Esophagus squamous epithelium (tissue), 4 donors: ENCODE results near the gene ABCA5.

ENCODE experiments used
- POLR2A ChIP-seq, 4 donors: fragments of 450-650 bp; IDR thresholded peaks; one replicate each; pipeline ENCODE4 v1.6.1; 2017; ENCODE audit warnings: antibody characterized with exemption in 4 of 4, mild to moderate bottlenecking in 4 of 4, moderate library complexity in 3 of 4
- TF ChIP-seq, protein P1 (sequence below), 6 experiments: fragments of 450-650 bp in 4 of 6; fragments of 200-600 bp in 2 of 6; sonication (generic) in 2 of 6; IDR thresholded peaks; one replicate each; pipeline ENCODE4 v1.5.1; 2016 to 2019; ENCODE audit warnings: antibody characterized with exemption in 6 of 6, mild to moderate bottlenecking in 4 of 6, moderate library complexity in 4 of 6

DNA sequence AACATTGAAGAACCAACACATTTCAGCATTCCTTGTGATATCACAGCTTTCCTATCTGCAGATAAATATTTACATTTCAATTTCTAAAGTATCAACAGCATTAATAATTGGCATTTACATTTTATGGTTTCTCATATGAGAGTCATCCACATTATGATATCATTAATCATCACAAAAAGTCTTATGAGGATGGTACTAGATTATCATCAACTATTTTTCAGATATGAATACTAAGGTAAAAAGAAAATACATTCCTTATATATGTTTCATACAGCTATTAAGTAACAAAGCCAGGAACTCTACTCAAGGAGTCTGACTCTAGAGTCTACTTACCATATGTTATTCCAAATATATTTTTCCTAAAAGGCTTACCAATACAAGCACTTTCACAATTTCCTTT, 40.7 kb downstream of the ABCA5 start:
- TF ChIP-seq, protein P1, sequence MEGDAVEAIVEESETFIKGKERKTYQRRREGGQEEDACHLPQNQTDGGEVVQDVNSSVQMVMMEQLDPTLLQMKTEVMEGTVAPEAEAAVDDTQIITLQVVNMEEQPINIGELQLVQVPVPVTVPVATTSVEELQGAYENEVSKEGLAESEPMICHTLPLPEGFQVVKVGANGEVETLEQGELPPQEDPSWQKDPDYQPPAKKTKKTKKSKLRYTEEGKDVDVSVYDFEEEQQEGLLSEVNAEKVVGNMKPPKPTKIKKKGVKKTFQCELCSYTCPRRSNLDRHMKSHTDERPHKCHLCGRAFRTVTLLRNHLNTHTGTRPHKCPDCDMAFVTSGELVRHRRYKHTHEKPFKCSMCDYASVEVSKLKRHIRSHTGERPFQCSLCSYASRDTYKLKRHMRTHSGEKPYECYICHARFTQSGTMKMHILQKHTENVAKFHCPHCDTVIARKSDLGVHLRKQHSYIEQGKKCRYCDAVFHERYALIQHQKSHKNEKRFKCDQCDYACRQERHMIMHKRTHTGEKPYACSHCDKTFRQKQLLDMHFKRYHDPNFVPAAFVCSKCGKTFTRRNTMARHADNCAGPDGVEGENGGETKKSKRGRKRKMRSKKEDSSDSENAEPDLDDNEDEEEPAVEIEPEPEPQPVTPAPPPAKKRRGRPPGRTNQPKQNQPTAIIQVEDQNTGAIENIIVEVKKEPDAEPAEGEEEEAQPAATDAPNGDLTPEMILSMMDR (IDR thresholded peaks at IDR 0.05) = no peak
- no peak for TF ChIP-seq POLR2A (IDR thresholded peaks at IDR 0.05)
